Esophagus muscularis mucosa (tissue), 4 donors: ENCODE measurements around the gene HDGFL2.

Source experiments
- EP300 ChIP-seq: sonication (generic); formaldehyde crosslinking; IDR thresholded peaks from one replicate; pipeline ENCODE4 v1.6.1; 2017; ENCODE audit warnings: antibody characterized with exemption
- POLR2A ChIP-seq: fragments of 450-650 bp; IDR thresholded peaks from one replicate; pipeline ENCODE4 v1.6.1; 2017; ENCODE audit warnings: antibody characterized with exemption, moderate library complexity, mild to moderate bottlenecking, low read depth
- POLR2AphosphoS5 ChIP-seq, 2 donors: sonication (generic); formaldehyde crosslinking; IDR thresholded peaks; one replicate each; pipeline ENCODE4 v1.6.1; 2017; ENCODE audit warnings: antibody characterized with exemption in 2 of 2
- TF ChIP-seq, protein P1 (sequence below), 3 experiments: fragments of 200-600 bp in 2 of 3; fragments of 450-650 bp in 1 of 3; sonication (generic) in 2 of 3; IDR thresholded peaks; one replicate each; pipeline ENCODE4 v1.5.1; 2017 to 2019; ENCODE audit warnings: antibody characterized with exemption in 3 of 3, mild to moderate bottlenecking in 2 of 3, moderate library complexity in 1 of 3

DNA sequence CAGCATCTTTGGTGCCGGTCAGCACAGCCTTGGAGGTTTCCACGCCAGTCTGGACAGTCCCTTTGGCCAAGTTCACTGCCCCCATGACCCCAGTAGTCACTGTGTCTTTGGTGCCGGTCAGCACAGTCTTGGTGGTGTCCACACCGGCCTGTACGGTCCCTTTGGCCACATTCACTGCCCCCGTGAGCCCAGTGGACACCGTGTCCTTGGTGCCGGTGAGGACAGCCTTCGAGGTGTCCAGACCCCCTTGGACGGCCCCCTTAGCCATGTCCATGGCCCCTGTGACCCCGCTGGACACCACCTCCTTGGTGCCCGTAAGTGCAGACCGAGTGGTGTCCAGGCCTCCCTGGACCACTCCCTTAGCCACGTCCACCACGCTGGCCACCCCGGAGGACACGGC is 41.2 kb downstream of the HDGFL2 start:
- TF ChIP-seq, protein P1, sequence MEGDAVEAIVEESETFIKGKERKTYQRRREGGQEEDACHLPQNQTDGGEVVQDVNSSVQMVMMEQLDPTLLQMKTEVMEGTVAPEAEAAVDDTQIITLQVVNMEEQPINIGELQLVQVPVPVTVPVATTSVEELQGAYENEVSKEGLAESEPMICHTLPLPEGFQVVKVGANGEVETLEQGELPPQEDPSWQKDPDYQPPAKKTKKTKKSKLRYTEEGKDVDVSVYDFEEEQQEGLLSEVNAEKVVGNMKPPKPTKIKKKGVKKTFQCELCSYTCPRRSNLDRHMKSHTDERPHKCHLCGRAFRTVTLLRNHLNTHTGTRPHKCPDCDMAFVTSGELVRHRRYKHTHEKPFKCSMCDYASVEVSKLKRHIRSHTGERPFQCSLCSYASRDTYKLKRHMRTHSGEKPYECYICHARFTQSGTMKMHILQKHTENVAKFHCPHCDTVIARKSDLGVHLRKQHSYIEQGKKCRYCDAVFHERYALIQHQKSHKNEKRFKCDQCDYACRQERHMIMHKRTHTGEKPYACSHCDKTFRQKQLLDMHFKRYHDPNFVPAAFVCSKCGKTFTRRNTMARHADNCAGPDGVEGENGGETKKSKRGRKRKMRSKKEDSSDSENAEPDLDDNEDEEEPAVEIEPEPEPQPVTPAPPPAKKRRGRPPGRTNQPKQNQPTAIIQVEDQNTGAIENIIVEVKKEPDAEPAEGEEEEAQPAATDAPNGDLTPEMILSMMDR (IDR thresholded peaks at IDR 0.05) = no peak
- TF ChIP-seq POLR2AphosphoS5 (IDR thresholded peaks at IDR 0.05) (no peak), POLR2A (no peak), EP300 (no peak)
